K562 (cell line): ENCODE data around the gene PUS7. TPM values are rescaled to one million over a fixed set of nuclear protein-coding genes. Genes with fewer than 3 reads are reported as not detected.

Experiments
- ATAC-seq: fragments of 200-7000 bp; cut with Tn5 transposase; 3 replicates; pipeline ENCODE4 v1.9.1; 2020; ENCODE audit warnings: moderate library complexity
- BruUV-seq: library from RNA; stranded (reverse); fragments of 400-500 nt; replicated peaks from 2 replicates; lab custom pipeline; 2021; lab: Mats Ljungman, UMichigan
- CTCF ChIA-PET: fragments of 300-600 bp; formaldehyde crosslinking; extraction: SDS; loops from one replicate; lab custom pipeline; 2021; ENCODE audit warnings: low intra/inter-chr PET ratio; lab: Yijun Ruan, JAX
- POLR2A ChIA-PET: fragments of 300-600, 350-650 bp; sonication (Branson Sonifier 250); formaldehyde crosslinking; extraction: SDS; loops from one replicate; lab custom pipeline; 2021; ENCODE audit warnings: antibody characterized with exemption, inconsistent platforms; lab: Yijun Ruan, JAX
- DNase-seq, 4 experiments: peaks; one replicate each; pipeline versions ENCODE4 v3.0.0 to v3.0.0-alpha.2; 2011 to 2018; ENCODE audit warnings: low spot score in 3 of 4, mixed read lengths in 3 of 4; ENCODE audit errors: extremely low read depth in 1 of 4
- FAIRE-seq: peaks from 2 replicates; lab custom pipeline; 2011; peaks lifted over from hg19 to GRCh38; lab: Jason Lieb, UNC
- H2AFZ ChIP-seq: 2 replicates; pipeline ENCODE4 v1.6.0; 2011; ENCODE audit warnings: low read depth, low read length, control low read depth, inconsistent platforms
- H3K27ac ChIP-seq: fragments of 200-600 bp; 3 replicates; pipeline ENCODE4 v1.8.0; 2011; ENCODE audit warnings: low read depth, mild to moderate bottlenecking, control low read depth, inconsistent platforms, low read length, moderate library complexity, mixed read lengths; ENCODE audit errors: extremely low read depth
- H3K27me3 ChIP-seq, 2 experiments: fragments of 300-600 bp in 1 of 2; 2 replicates in 1 of 2; 3 replicates in 1 of 2; pipeline versions ENCODE4 v1.6.0 to v1.8.0; 2011; ENCODE audit warnings: inconsistent platforms in 2 of 2, low read length in 2 of 2, mild to moderate bottlenecking in 1 of 2, mixed read lengths in 1 of 2, moderate library complexity in 1 of 2; ENCODE audit not compliant: control insufficient read depth in 2 of 2, insufficient read depth in 2 of 2
- H3K36me3 ChIP-seq: fragments of 300-600 bp; 3 replicates; pipeline ENCODE4 v1.8.0; 2011; ENCODE audit warnings: mild to moderate bottlenecking, low read length, inconsistent platforms; ENCODE audit not compliant: control insufficient read depth, insufficient read depth
- H3K4me1 ChIP-seq, 2 experiments: fragments of 200-600 bp in 1 of 2; replicated peaks in 1 of 2; 2 replicates in 1 of 2; 3 replicates in 1 of 2; pipeline versions ENCODE4 v1.5.1 to v1.8.0; 2011; ENCODE audit warnings: inconsistent platforms in 2 of 2, low read length in 2 of 2, mild to moderate bottlenecking in 1 of 2, mixed read lengths in 1 of 2, moderate library complexity in 1 of 2; ENCODE audit not compliant: control insufficient read depth in 2 of 2, insufficient read depth in 2 of 2
- H3K4me2 ChIP-seq: 2 replicates; pipeline ENCODE4 v1.6.1; 2011; ENCODE audit warnings: low read length, control low read depth, inconsistent platforms, mixed read lengths; ENCODE audit not compliant: insufficient read depth
- H3K4me3 ChIP-seq: fragments of 200-600 bp; sonication (generic), shearing (Covaris generic); 2 replicates; pipeline ENCODE4 v1.5.1; 2016; ENCODE audit warnings: control low read depth, inconsistent platforms
- H3K79me2 ChIP-seq: fragments of 200-600 bp; 3 replicates; pipeline ENCODE4 v1.8.0; 2011; ENCODE audit warnings: low read length, inconsistent platforms; ENCODE audit not compliant: control insufficient read depth, insufficient read depth
- H3K9ac ChIP-seq, 2 experiments: 2 replicates each; pipeline versions ENCODE4 v1.6.0 to v1.6.1; 2011; ENCODE audit warnings: low read depth in 2 of 2, low read length in 2 of 2, control low read depth in 1 of 2, inconsistent platforms in 1 of 2, mild to moderate bottlenecking in 1 of 2, mixed read lengths in 1 of 2; ENCODE audit not compliant: insufficient read depth in 1 of 2
- H3K9me1 ChIP-seq: one replicate; pipeline ENCODE4 v1.6.0; 2011; ENCODE audit warnings: inconsistent platforms, mild to moderate bottlenecking, low read length, moderate library complexity; ENCODE audit not compliant: control insufficient read depth, insufficient read depth
- H3K9me3 ChIP-seq: replicated peaks from 2 replicates; pipeline ENCODE4 v1.5.1; 2011; ENCODE audit warnings: low read depth, low read length, inconsistent platforms; ENCODE audit not compliant: control insufficient read depth, insufficient read depth
- H4K20me1 ChIP-seq: replicated peaks from 2 replicates; pipeline ENCODE4 v1.6.1; 2011; ENCODE audit warnings: low read length, inconsistent platforms, mixed read lengths; ENCODE audit not compliant: control insufficient read depth, insufficient read depth
- HDGF ChIP-seq: fragments of 450-650 bp; IDR thresholded peaks from 2 replicates; pipeline ENCODE4 v1.6.1; 2016
- POU5F1 ChIP-seq: fragments of 150-350 bp; IDR thresholded peaks from 2 replicates; pipeline ENCODE4 v1.6.1; 2014; ENCODE audit warnings: borderline replicate concordance, low read length, low read depth, mild to moderate bottlenecking; ENCODE audit not compliant: partially characterized antibody
- PRDM10 ChIP-seq: fragments of 450-650 bp; IDR thresholded peaks from 2 replicates; pipeline ENCODE4 v1.6.1; 2018; ENCODE audit not compliant: partially characterized antibody
- ZNF146 ChIP-seq: IDR thresholded peaks from one replicate; pipeline ENCODE4 v1.6.1; 2018; ENCODE audit warnings: missing compliant biosample characterization; ENCODE audit not compliant: unreplicated experiment
- ZNF23 ChIP-seq: fragments of 250-450 bp; sonication (Bioruptor Pico); IDR thresholded peaks from 2 replicates; pipeline ENCODE4 v1.4.0; 2020; ENCODE audit warnings: mild to moderate bottlenecking
- ZNF274 ChIP-seq: IDR thresholded peaks from 2 replicates; pipeline ENCODE4 v1.6.1; 2011; ENCODE audit warnings: low read depth, mild to moderate bottlenecking, low read length, moderate library complexity, borderline replicate concordance
- ZNF561 ChIP-seq: fragments of 450-650 bp; formaldehyde crosslinking; conservative IDR thresholded peaks from 2 replicates; pipeline ENCODE4 v1.4.0; 2020; ENCODE audit warnings: mild to moderate bottlenecking, moderate library complexity
- WGBS: fragments of 100-300 bp; shearing (Covaris generic); methylation state at CpG from one replicate; pipeline ENCODE4 v1.1.6; 2016; ENCODE audit warnings: low coverage, mixed read lengths; ENCODE audit not compliant: insufficient coverage; ENCODE audit errors: missing lambda C conversion rate; 5-methylcytosine and 5-hydroxymethylcytosine counted together
- in situ Hi-C: fragments of 300-500 bp; cut with MboI; formaldehyde crosslinking; loops from 4 replicates; pipeline ENCODE4 v1.15.0; 2018; ENCODE audit warnings: inconsistent platforms, mixed read lengths
- intact Hi-C: fragments of 100-400 bp; cut with micrococcal nuclease; formaldehyde crosslinking; loops from 2 replicates; pipeline ENCODE4 v1.14.2; 2022
- polyA plus RNA-seq, 8 experiments: library from polyadenylated mRNA; depleted of rRNA in 4 of 8; stranded (reverse) in 5 of 8; unstranded in 3 of 8; fragments of >200 nt; fragmentation: Nextera tagmentation in 2 of 8; fragmentation: Illumina TruSeq in 1 of 8; extraction: Ambion mirVana in 2 of 8; extraction: Trizol in 1 of 8; gene quantifications; 2 replicates each; pipeline versions ENCODE4 v1.2.1 to v1.2.3, GENCODE V29; 2011 to 2014; ENCODE audit warnings: inconsistent platforms in 1 of 8, missing spikeins in 1 of 8
- total RNA-seq, 7 experiments: library from RNA; depleted of rRNA in 6 of 7; stranded (reverse); fragments of >200 nt in 6 of 7; fragmentation: Illumina TruSeq in 2 of 7; extraction: Trizol in 2 of 7; gene quantifications; 2 replicates each; pipeline versions ENCODE4 v1.2.1 to v1.2.3, GENCODE V29; 2011 to 2021; ENCODE audit warnings: low replicate concordance in 1 of 7
- TF ChIP-seq, protein P1 (sequence below): sonication (generic); formaldehyde crosslinking; IDR thresholded peaks from 2 replicates; pipeline ENCODE4 v1.9.0; 2022; ENCODE audit warnings: mild to moderate bottlenecking, missing genetic modification reagents
- TF ChIP-seq, protein P2 (sequence below): fragments of 450-650 bp; IDR thresholded peaks from 2 replicates; pipeline ENCODE4 v1.6.1; 2017; ENCODE audit warnings: antibody characterized with exemption, mild to moderate bottlenecking
- TF ChIP-seq, protein P3 (sequence below): IDR thresholded peaks from 2 replicates; pipeline ENCODE4 v1.6.1; 2016; ENCODE audit warnings: missing genetic modification characterization, missing compliant biosample characterization

PUS7 gene
- total and polyA plus RNA-seq, 9 of the 15 experiments (the other 6 are each of a cell fraction or from before 2014, with no cell fraction given) = 15.1 to 95.6 (median 63.2) TPM

DNA sequence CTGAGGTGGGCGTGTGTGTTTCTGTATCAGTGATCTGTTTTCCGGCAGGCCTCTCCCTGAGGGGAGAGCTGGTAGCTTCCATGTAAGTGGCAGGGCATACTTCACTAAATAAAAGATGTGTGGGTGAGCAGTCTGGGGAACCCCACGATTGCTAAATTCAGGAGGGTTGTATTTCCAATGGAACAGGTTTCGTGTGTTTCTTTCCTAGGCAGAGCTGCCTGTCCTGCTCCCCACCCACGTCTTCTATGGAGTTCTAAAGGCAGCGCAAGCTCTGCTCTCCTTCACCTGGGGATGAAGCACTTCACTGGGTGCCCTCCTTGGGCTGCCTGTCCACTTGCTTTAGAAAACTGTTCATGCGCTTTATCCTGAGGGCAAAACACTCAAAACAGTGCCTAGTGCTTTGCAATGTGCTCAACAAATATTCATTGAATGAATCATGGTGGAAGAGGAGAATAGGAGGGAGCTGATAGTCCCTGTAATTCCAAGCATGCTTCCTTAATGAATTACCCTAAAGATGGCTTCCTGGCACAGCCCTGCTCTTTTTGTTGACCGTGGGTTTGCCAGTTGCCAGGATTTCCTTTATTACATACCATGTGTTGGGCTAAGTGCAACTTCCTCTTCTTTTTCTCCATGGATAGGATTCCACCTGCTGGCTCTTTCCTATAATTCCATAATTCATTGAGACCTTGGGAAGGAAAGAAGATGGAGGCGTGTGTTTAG lies 82.7 kb downstream of the PUS7 start:
- intact Hi-C loops (no loop called here), in situ Hi-C loops (no loop called here)
- BruUV-seq = no TSS peak
- Histone ChIP-seq H3K9me1 (no peaks in the 10 kb centered on the region), H3K79me2 (no peaks in the 10 kb centered on the region), H3K27me3 (no peaks in the 10 kb centered on the region), H3K4me1 (peaks cover 0 to 10% of the 10 kb centered on the region in 2 experiments; a peak in 3 of 5 replicates), H3K4me3 (no peak overlapping the region), H2AFZ (peak overlapping the region; percentile 96), H3K9me3 (no peaks in the 10 kb centered on the region), H3K36me3 (no peaks in the 10 kb centered on the region), H3K27ac (0 out of 3 replicates have a peak overlapping the region, but pooled peaks have one; percentile 7), H3K4me2 (peak overlapping the region; percentile 42), H3K9ac (no peak overlapping the region), H4K20me1 (no peaks in the 10 kb centered on the region)
- 48% methylated on average over 9 of the region's 9 CpGs for WGBS
- ChIA-PET POLR2A (interaction anchor here (0.6 to 1.2 kb wide), 6 partner anchors 9 to 425 kb away, joined by 3 to 4 read pairs (median 4); partner anchors contain the start of gene KMT2E), CTCF (interaction anchor here (0.5 to 0.6 kb wide), 2 partner anchors 287 to 458 kb away, joined by 3 read pairs; no protein-coding TSS in a partner anchor)
- DNase-seq = peak in 3 of 4 experiments; percentile 38 to 71 (median 52)
- FAIRE-seq = no peak
- peak; percentile 96 for ATAC-seq
- TF ChIP-seq ZNF274 = no peak
- no peak for TF ChIP-seq POU5F1
- TF ChIP-seq, protein P1, sequence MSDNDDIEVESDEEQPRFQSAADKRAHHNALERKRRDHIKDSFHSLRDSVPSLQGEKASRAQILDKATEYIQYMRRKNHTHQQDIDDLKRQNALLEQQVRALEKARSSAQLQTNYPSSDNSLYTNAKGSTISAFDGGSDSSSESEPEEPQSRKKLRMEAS (CRISPR knock-in tag) = no peak
- TF ChIP-seq, protein P2, sequence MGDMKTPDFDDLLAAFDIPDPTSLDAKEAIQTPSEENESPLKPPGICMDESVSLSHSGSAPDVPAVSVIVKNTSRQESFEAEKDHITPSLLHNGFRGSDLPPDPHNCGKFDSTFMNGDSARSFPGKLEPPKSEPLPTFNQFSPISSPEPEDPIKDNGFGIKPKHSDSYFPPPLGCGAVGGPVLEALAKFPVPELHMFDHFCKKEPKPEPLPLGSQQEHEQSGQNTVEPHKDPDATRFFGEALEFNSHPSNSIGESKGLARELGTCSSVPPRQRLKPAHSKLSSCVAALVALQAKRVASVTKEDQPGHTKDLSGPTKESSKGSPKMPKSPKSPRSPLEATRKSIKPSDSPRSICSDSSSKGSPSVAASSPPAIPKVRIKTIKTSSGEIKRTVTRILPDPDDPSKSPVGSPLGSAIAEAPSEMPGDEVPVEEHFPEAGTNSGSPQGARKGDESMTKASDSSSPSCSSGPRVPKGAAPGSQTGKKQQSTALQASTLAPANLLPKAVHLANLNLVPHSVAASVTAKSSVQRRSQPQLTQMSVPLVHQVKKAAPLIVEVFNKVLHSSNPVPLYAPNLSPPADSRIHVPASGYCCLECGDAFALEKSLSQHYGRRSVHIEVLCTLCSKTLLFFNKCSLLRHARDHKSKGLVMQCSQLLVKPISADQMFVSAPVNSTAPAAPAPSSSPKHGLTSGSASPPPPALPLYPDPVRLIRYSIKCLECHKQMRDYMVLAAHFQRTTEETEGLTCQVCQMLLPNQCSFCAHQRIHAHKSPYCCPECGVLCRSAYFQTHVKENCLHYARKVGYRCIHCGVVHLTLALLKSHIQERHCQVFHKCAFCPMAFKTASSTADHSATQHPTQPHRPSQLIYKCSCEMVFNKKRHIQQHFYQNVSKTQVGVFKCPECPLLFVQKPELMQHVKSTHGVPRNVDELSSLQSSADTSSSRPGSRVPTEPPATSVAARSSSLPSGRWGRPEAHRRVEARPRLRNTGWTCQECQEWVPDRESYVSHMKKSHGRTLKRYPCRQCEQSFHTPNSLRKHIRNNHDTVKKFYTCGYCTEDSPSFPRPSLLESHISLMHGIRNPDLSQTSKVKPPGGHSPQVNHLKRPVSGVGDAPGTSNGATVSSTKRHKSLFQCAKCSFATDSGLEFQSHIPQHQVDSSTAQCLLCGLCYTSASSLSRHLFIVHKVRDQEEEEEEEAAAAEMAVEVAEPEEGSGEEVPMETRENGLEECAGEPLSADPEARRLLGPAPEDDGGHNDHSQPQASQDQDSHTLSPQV = 0 out of 2 replicates have a peak, but pooled peaks have one; percentile 31
- peak; percentile 56 for TF ChIP-seq PRDM10
- no peak for TF ChIP-seq ZNF23 (CRISPR knock-in tag)
- TF ChIP-seq ZNF561 = no peak
- no peak for TF ChIP-seq ZNF146 (CRISPR knock-in tag)
- TF ChIP-seq, protein P3, sequence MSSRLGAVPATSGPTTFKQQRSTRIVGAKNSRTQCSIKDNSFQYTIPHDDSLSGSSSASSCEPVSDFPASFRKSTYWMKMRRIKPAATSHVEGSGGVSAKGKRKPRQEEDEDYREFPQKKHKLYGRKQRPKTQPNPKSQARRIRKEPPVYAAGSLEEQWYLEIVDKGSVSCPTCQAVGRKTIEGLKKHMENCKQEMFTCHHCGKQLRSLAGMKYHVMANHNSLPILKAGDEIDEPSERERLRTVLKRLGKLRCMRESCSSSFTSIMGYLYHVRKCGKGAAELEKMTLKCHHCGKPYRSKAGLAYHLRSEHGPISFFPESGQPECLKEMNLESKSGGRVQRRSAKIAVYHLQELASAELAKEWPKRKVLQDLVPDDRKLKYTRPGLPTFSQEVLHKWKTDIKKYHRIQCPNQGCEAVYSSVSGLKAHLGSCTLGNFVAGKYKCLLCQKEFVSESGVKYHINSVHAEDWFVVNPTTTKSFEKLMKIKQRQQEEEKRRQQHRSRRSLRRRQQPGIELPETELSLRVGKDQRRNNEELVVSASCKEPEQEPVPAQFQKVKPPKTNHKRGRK (tag) = no peak
- TF ChIP-seq HDGF = no peak
